Endodermal cell (in vitro differentiated cells): Measurements from ENCODE around the gene CDRT15. TPM values are rescaled to one million over a fixed set of nuclear protein-coding genes. Genes with fewer than 3 reads are reported as not detected.

Experiments
- DNase-seq: peaks from one replicate; pipeline ENCODE4 v3.0.0-alpha.2; 2017
- H3K27ac ChIP-seq: 2 replicates; pipeline ENCODE4 v1.5.1; 2013; ENCODE audit warnings: mild to moderate bottlenecking, low read depth, low read length, moderate library complexity
- H3K27me3 ChIP-seq: 2 replicates; pipeline ENCODE4 v1.6.1; 2013; ENCODE audit warnings: mild to moderate bottlenecking, low read length, moderate library complexity; ENCODE audit not compliant: insufficient read depth, control insufficient read depth, poor library complexity, severe bottlenecking
- H3K36me3 ChIP-seq: 2 replicates; pipeline ENCODE4 v1.7.0; 2013; ENCODE audit warnings: mild to moderate bottlenecking, low read length, moderate library complexity; ENCODE audit not compliant: control insufficient read depth, insufficient read depth
- H3K4me1 ChIP-seq: one replicate; pipeline ENCODE4 v1.7.0; 2013; ENCODE audit warnings: low read length; ENCODE audit not compliant: control insufficient read depth, insufficient read depth
- H3K4me3 ChIP-seq: 2 replicates; pipeline ENCODE4 v1.5.1; 2013; ENCODE audit warnings: mild to moderate bottlenecking, low read length, moderate library complexity
- H3K9ac ChIP-seq: 2 replicates; pipeline ENCODE4 v1.6.1; 2013; ENCODE audit warnings: mild to moderate bottlenecking, low read length, moderate library complexity; ENCODE audit not compliant: poor library complexity, severe bottlenecking; ENCODE audit errors: extremely low read depth
- H3K9me3 ChIP-seq: 2 replicates; pipeline ENCODE4 v1.6.1; 2013; ENCODE audit warnings: mild to moderate bottlenecking, low read length, moderate library complexity; ENCODE audit not compliant: control insufficient read depth
- H3K27ac Mint-ChIP-seq: 2 replicates; pipeline ENCODE4 v1.8.0; 2020; ENCODE audit warnings: mixed read lengths
- H3K27me3 Mint-ChIP-seq: 2 replicates; pipeline ENCODE4 v1.8.0; 2021; ENCODE audit warnings: mild to moderate bottlenecking, mixed read lengths; ENCODE audit not compliant: insufficient read depth
- H3K36me3 Mint-ChIP-seq: 2 replicates; pipeline ENCODE4 v1.8.0; 2020; ENCODE audit warnings: low read depth, mixed read lengths
- H3K4me1 Mint-ChIP-seq: 2 replicates; pipeline ENCODE4 v1.8.0; 2020; ENCODE audit warnings: mixed read lengths
- H3K4me3 Mint-ChIP-seq: 2 replicates; pipeline ENCODE4 v1.8.0; 2020; ENCODE audit warnings: mild to moderate bottlenecking, moderate library complexity, mixed read lengths
- H3K9me3 Mint-ChIP-seq: 2 replicates; pipeline ENCODE4 v1.8.0; 2020; ENCODE audit warnings: mild to moderate bottlenecking, mixed read lengths
- WGBS, 2 experiments: methylation state at CpG; one replicate each; pipeline versions ENCODE4 v1.1.5 to v1.1.7; 2013; ENCODE audit warnings: missing lambda C conversion rate in 2 of 2, mixed read lengths in 1 of 2; ENCODE audit not compliant: insufficient coverage in 1 of 2, insufficient read length in 1 of 2; 5-methylcytosine and 5-hydroxymethylcytosine counted together
- total RNA-seq, 2 donors: library from RNA; stranded (reverse); fragmentation: NEBNext Ultra II Directional in 1 of 2; extraction: Animal tissue kit (Norgen Biotek cat#: 25700) in 1 of 2; gene quantifications; 2 replicates in 1 of 2; 3 replicates in 1 of 2; pipeline ENCODE4 v1.2.1, GENCODE V29; 2021
- TF ChIP-seq, protein P1 (sequence below): fragments of 200-600 bp; sonication (generic); conservative IDR thresholded peaks from 2 replicates; pipeline ENCODE4 v1.5.0; 2021; ENCODE audit warnings: antibody characterized with exemption, mild to moderate bottlenecking

Gene CDRT15
- total RNA-seq, 2 donors from 2014 or later, result not detected

GRCh38 chr17:14205380-14205779 is 31.3 kb downstream of the CDRT15 start:
- H3K4me1 ChIP-seq, result no peaks in the 10 kb centered on the region
- DNase-seq, result no peak
- H3K36me3 Mint-ChIP-seq, result peaks cover 17% of the 10 kb centered on the region
- H3K9me3 ChIP-seq, result no peaks in the 10 kb centered on the region
- TF ChIP-seq, protein P1, sequence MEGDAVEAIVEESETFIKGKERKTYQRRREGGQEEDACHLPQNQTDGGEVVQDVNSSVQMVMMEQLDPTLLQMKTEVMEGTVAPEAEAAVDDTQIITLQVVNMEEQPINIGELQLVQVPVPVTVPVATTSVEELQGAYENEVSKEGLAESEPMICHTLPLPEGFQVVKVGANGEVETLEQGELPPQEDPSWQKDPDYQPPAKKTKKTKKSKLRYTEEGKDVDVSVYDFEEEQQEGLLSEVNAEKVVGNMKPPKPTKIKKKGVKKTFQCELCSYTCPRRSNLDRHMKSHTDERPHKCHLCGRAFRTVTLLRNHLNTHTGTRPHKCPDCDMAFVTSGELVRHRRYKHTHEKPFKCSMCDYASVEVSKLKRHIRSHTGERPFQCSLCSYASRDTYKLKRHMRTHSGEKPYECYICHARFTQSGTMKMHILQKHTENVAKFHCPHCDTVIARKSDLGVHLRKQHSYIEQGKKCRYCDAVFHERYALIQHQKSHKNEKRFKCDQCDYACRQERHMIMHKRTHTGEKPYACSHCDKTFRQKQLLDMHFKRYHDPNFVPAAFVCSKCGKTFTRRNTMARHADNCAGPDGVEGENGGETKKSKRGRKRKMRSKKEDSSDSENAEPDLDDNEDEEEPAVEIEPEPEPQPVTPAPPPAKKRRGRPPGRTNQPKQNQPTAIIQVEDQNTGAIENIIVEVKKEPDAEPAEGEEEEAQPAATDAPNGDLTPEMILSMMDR, result no peak
- WGBS, 2 experiments, result 96 to 99% methylated on average over 10 of the region's 10 CpGs
- H3K36me3 ChIP-seq, result peaks cover 15% of the 10 kb centered on the region
- no peak overlapping the region for H3K4me3 Mint-ChIP-seq
- H3K4me1 Mint-ChIP-seq, result peaks cover 6% of the 10 kb centered on the region
- H3K27ac Mint-ChIP-seq, result no peak overlapping the region
- H3K9ac ChIP-seq, result no peak overlapping the region
- no peak overlapping the region for H3K4me3 ChIP-seq
- H3K27ac ChIP-seq, result no peak overlapping the region
- no peaks in the 10 kb centered on the region for H3K27me3 ChIP-seq
- no peaks in the 10 kb centered on the region for H3K9me3 Mint-ChIP-seq
- H3K27me3 Mint-ChIP-seq, result no peaks in the 10 kb centered on the region

- no peaks in the 10 kb centered on the region for H3K27me3 ChIP-seq
- no peak for DNase-seq
- WGBS, 2 experiments, result 98% methylated on average over 2 of the region's 2 CpGs; no CpG with 5 or more reads in 1 of the 2 experiments
- Mint-ChIP-seq H3K27ac (no peak overlapping the region), H3K4me3 (no peak overlapping the region), H3K36me3 (peaks cover 12% of the 10 kb centered on the region), H3K4me1 (peaks cover 6% of the 10 kb centered on the region), H3K27me3 (no peaks in the 10 kb centered on the region), H3K9me3 (no peaks in the 10 kb centered on the region)
- H3K4me3 ChIP-seq, result no peak overlapping the region
- H3K36me3 ChIP-seq, result peaks cover 10% of the 10 kb centered on the region
- H3K9ac ChIP-seq, result no peak overlapping the region
- TF ChIP-seq, protein P1, result no peak
- H3K9me3 ChIP-seq, result no peaks in the 10 kb centered on the region
- no peak overlapping the region for H3K27ac ChIP-seq
- H3K4me1 ChIP-seq, result no peaks in the 10 kb centered on the region
These were observed 32.1 kb downstream of the CDRT15 start for GRCh38 chr17:14204546-14204945.

DNA sequence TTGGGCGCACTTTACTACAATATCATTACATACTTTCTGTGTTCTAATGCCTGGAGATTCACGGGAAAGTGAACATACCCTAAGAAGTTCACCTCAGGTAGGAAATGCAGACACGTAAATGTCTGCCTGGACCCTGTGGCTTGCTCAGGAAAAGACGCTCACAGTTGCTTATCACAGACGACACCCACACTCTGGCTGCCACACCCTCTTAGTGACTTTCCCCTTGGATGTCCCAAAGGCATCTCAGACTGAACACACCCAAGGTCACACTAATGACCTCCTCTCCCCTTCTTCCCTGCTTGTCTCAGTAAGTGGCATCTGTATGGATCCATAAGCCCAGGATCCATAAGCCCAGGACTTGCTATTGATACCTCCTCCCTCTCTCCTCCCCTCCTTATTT is 32.6 kb downstream of the CDRT15 start:
- no peak overlapping the region for H3K27ac Mint-ChIP-seq
- Histone ChIP-seq H3K36me3 (peaks cover 9% of the 10 kb centered on the region), H3K9me3 (no peaks in the 10 kb centered on the region), H3K4me3 (no peak overlapping the region), H3K27me3 (no peaks in the 10 kb centered on the region), H3K27ac (no peak overlapping the region), H3K4me1 (no peaks in the 10 kb centered on the region), H3K9ac (no peak overlapping the region)
- H3K27me3 Mint-ChIP-seq, result no peaks in the 10 kb centered on the region
- H3K36me3 Mint-ChIP-seq, result peaks cover 8% of the 10 kb centered on the region
- WGBS, 2 experiments, result 67 to 75% methylated on average over 4 to 5 of the region's 5 CpGs
- no peak overlapping the region for H3K4me3 Mint-ChIP-seq
- H3K4me1 Mint-ChIP-seq, result peaks cover 6% of the 10 kb centered on the region
- TF ChIP-seq, protein P1, result no peak
- no peaks in the 10 kb centered on the region for H3K9me3 Mint-ChIP-seq
- DNase-seq, result no peak
